GM21529 (cell line): ENCODE measurements around the gene PRKN.

Source experiments
- ATAC-seq: cut with Tn5 transposase; IDR thresholded peaks from one replicate; pipeline ENCODE4 v1.9.1; 2021; ENCODE audit not compliant: unreplicated experiment

PRKN gene

GRCh38 chr6:162256361-162256760, 471.2 kb downstream of the PRKN start:
- ATAC-seq: no peak

GRCh38 chr6:162251257-162251656, 476.3 kb downstream of the PRKN start:
- no peak for ATAC-seq

- ATAC-seq: no peak
These were observed 477.5 kb downstream of the PRKN start for GRCh38 chr6:162249907-162250642.

DNA sequence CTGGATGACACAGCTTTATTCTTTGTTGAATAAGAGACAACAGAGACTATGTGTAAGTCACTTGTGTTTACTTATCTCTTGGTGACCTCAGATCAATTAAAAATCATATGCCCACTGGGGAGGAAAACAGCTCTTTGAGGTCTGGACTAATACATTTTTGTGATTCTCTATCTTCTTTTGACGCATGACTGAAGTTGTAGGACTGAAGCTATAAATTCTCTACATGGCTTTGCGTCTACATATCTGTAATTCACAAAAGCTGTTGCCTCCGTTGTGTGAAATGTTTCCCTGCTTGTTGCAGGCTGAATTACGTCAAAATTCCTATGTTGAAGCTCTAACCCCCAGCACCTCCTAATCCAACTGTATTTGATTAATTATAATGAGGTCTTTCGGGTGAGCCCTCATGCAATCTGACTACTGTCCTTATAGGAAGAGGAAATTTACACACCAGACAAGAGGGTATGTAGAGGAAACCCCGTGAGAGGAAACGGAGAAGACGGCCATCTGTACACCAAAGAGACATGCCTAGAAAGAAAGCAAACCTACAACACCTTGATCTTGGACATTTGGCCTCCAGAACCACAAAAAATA, 481.6 kb downstream of the PRKN start:
- no peak for ATAC-seq

GRCh38 chr6:162244031-162244430, 483.5 kb downstream of the PRKN start:
- ATAC-seq: no peak

- no peak for ATAC-seq
These were observed 484.7 kb downstream of the PRKN start for GRCh38 chr6:162242915-162243314.

DNA sequence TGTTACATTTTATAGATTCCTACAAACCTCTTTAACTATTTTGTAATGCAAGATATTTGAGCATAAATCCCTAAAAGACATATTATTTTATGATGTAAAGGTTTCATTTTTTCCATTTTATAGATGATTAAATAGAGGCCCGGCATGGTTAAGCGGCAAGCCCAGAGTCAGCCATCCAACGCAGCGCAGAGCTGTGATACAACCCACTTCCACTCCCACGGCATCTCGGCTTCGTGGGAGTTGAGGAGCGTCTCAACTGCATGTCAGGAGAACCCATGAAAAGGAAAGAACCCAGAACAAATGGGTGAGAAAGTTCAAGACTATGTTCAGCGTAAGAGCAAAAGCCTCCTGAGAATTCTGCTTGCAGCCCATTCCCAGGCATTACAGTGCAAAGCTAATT, 488.2 kb downstream of the PRKN start:
- no peak for ATAC-seq

DNA sequence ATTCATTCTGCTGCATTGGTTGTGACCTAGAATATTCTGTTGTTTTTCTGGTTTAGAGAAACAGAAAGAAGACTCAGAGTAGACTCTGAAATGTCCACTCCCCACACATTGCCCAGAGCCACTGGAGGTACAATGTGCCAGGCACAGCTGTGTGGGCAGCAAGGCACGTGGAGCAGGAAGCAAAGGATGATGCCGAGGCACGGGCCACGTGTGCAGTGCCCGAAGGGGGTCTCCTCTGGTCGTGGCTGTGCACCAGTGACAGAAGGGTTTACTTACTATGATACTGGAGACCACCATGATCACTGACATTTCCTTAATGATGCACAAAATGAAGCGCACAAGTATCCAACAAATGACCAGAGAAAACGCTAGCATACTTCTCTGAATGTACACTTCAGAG, 488.9 kb downstream of the PRKN start:
- ATAC-seq: no peak

DNA sequence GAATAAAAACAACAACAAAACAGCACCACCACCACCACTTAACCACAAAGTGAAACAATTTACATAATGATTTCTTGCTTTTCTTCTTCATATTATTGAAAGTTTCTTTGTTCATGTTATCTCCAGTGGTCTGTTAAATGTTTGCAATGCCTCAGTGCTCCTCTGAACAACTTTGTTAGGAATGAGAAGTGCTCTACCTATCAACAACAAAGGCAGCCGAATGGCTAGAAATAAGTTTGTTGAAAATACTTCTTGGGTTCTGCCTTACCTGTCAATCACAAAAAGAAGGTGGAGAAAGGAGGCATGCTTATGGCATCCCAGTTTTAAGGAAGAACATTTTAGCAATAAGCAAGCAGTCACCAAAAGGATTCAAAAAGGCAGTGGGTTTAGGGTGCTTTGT, 490.2 kb downstream of the PRKN start:
- no peak for ATAC-seq

DNA sequence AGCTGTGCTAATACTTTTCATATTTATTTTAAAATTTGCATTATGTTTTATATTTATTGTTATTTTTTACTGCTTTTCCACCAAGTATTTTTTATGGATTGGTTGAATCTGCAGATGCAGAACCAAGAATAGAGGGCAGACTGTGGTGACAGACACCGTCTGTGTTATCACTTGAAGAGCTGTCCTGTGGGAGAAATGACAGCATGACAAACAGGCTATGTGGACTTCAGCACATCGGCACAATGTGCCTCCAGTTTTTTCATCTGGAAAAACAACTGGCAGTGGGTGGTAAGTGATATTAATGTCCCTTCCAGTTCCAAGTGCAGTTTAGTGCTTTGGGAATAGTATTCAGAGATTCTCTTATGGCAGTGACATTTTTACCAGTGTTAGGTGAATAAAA, 492.9 kb downstream of the PRKN start:
- no peak for ATAC-seq

DNA sequence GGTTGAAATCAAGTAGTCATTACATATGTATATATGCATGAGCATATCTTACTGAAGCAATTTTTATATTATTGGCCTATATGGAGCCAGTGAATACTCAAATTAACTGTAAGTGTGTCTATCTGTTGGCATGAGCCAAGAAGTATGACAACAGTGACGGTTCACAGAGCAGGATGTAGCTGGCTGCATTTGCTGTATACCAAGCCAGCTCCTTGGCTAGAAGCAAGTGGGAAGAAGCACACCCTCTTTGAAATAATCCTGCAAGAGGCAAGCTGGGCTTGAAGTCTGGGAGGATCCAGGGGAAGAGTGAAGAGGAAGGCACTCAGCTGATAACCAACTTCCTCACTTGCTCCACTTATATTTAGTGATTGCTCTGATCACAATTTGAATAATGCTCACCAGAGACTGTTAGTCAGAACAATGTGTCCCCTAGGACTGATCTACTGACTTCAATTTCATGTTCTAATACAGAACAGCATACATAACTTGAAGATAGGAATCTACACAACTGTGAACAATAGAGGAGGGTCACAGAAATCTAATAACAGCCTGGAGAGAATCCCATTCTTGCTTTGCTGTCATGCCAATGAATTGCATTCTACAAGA, 497.3 kb downstream of the PRKN start:
- ATAC-seq: no peak

- ATAC-seq: no peak
These were observed 498.5 kb downstream of the PRKN start for GRCh38 chr6:162229093-162229492.

GRCh38 chr6:162226803-162227202, 500.8 kb downstream of the PRKN start:
- ATAC-seq: no peak

- ATAC-seq: no peak
These were observed 505.0 kb downstream of the PRKN start for GRCh38 chr6:162222521-162222920.

DNA sequence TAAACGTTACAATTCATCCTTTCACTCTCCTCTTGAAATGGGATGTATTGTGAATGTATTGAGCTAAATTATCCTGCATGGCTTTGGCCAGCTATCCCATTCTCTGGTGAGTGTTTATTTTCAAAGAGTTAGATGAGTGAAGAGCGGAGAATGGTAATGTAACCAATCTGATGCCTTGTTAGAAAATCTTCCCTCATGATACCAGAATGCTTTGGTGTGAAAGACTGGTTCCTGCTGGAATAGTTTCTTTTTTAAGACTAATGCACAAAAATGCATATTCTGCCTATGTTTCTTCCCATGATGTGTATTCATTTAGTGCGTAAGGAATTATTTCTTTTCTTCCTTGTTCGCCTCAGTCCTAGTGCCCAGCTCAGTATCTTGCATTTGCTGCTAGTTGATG, 506.7 kb downstream of the PRKN start:
- ATAC-seq: no peak

GRCh38 chr6:162219266-162219665, 508.3 kb downstream of the PRKN start:
- no peak for ATAC-seq

GRCh38 chr6:162217811-162218493, 509.6 kb downstream of the PRKN start:
- no peak for ATAC-seq

GRCh38 chr6:162217058-162217457, 510.5 kb downstream of the PRKN start:
- no peak for ATAC-seq

GRCh38 chr6:162211777-162212176, 515.8 kb downstream of the PRKN start:
- ATAC-seq: no peak

- no peak for ATAC-seq
These were observed 516.5 kb downstream of the PRKN start for GRCh38 chr6:162211022-162211421.

DNA sequence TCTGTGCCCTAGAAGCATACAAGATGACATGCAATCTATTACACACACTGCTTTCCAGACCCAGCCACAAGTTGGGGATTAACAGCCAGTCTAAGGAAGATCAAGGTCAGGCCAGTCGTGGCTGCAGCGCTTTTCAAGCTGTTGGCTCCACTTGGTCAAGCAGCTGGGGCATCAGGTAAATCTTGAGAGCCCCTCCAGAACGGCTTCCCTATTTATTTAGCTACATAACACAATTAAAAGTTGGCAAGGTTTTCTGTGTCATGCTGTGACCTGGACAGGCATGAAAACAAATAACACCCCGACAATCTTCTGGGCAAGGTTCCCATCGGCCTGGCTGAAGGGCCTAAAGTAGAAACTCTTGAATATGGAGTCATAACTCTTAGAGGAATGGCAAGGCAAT, 524.3 kb downstream of the PRKN start:
- ATAC-seq: no peak
